Muscle of arm (tissue), 12 donors: ENCODE measurements around the gene ADGRD2. TPM values are rescaled to one million over a fixed set of nuclear protein-coding genes. Genes with fewer than 3 reads are reported as not detected.

Experiments used
- DNase-seq: peaks from one replicate; pipeline ENCODE4 v3.0.0-alpha.2; 2013
- polyA plus RNA-seq, 12 donors: library from polyadenylated mRNA; unstranded; fragments of 120-200 nt; gene quantifications; one replicate each; pipeline ENCODE4 v1.2.1, GENCODE V29; 2013; ENCODE audit not compliant: insufficient read length in 12 of 12

The ADGRD2 gene
- polyA plus RNA-seq, 12 donors: 0.14 to 0.47 (median 0.23) TPM; not detected in 8

- no peak for DNase-seq
Observed at GRCh38 chr9:124479371-124479770, 29.1 kb downstream of the ADGRD2 start.

- no peak for DNase-seq
Observed at GRCh38 chr9:124479947-124480620, 29.8 kb downstream of the ADGRD2 start.

- no peak for DNase-seq
Observed at GRCh38 chr9:124480621-124480981, 30.4 kb downstream of the ADGRD2 start.

- DNase-seq: no peak
Observed at GRCh38 chr9:124481115-124481514, 30.9 kb downstream of the ADGRD2 start.

- no peak for DNase-seq
Observed at GRCh38 chr9:124482431-124483031, 32.3 kb downstream of the ADGRD2 start.

GRCh38 chr9:124483481-124483880, 33.2 kb downstream of the ADGRD2 start:
- no peak for DNase-seq

GRCh38 chr9:124485201-124485600, 35.0 kb downstream of the ADGRD2 start:
- no peak for DNase-seq

GRCh38 chr9:124485936-124486335, 35.7 kb downstream of the ADGRD2 start:
- no peak for DNase-seq

- no peak for DNase-seq
Observed at GRCh38 chr9:124486778-124487259, 36.6 kb downstream of the ADGRD2 start.

- DNase-seq: no peak
Observed at GRCh38 chr9:124487260-124488182, 37.3 kb downstream of the ADGRD2 start.

- no peak for DNase-seq
Observed at GRCh38 chr9:124488641-124489210, 38.5 kb downstream of the ADGRD2 start.

GRCh38 chr9:124489222-124489621, 39.0 kb downstream of the ADGRD2 start:
- DNase-seq: no peak

- DNase-seq: no peak
Observed at GRCh38 chr9:124490004-124490403, 39.8 kb downstream of the ADGRD2 start.

GRCh38 chr9:124491049-124491975, 41.1 kb downstream of the ADGRD2 start:
- DNase-seq: no peak

- no peak for DNase-seq
Observed at GRCh38 chr9:124492818-124493217, 42.6 kb downstream of the ADGRD2 start.

- no peak for DNase-seq
Observed at GRCh38 chr9:124493218-124493617, 43.0 kb downstream of the ADGRD2 start.

- DNase-seq: no peak
Observed at GRCh38 chr9:124493794-124494479, 43.7 kb downstream of the ADGRD2 start.

GRCh38 chr9:124495126-124496074, 45.1 kb downstream of the ADGRD2 start:
- no peak for DNase-seq

GRCh38 chr9:124496075-124496449, 45.8 kb downstream of the ADGRD2 start:
- no peak for DNase-seq
